ENCODE measurements around the gene GPR32.

DNA sequence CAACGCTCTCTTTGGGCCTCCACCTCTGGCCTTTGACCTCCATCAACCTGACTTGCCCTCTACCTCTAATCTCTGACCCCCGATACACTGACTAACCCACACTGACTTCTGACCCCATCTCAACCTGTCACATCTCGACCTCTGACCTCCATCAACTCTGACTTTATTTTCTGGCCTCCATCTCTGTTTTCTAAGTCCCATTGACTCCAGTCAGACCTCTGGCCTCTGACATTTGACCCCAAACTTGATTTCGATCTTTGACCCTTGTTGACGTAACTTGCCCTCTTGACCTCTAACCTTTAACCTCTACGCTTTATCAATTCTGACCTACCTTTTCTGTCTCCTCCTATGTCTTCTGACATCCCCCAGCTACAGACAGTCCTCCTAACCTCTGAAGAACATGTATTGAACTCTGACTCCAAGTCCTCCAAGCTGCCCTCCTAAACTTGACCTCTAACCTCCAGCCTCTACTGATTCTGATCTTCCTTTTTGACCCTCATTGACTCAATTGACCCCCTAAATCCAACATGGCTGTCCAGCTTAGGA, 20.7 kb downstream of the GPR32 start:
- TF ChIP-seq EP300 (IDR thresholded peaks at IDR 0.05) = no peak
- TF ChIP-seq CTCF (IDR thresholded peaks at IDR 0.05) = no peak
- no peak for TF ChIP-seq POLR2A (IDR thresholded peaks at IDR 0.05)
